Measurements from ENCODE around the gene ZNF691. TPM values are rescaled to one million over a fixed set of nuclear protein-coding genes. Genes with fewer than 3 reads are reported as not detected.

Gene ZNF691
- total RNA-seq, 4 donors from 2014 or later: 2.0 to 9.2 (median 5.5) TPM

DNA sequence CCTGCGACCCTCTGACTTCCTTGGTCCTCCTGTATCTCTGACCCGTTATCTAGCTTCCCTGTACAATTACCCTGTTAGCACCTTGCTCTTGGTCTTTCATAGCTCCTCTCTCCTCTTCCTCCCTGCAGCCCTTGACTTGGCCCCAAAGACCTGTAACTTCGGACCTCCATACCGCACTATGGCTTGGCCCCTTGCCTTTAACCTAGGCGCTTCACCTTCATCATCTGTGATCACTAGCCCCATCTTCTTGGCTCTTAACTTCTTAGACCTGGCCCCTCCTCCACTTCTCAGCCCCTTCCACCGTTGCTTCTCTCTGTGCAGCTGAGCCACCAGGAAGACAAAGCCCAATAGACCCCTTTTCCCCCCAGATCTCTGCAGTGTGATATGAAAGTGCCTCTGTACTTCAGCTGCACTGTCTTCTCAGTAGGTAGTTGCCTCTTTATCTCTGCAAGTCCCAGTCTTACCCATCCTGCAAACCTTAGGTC, 740 bp downstream of the ZNF691 start:
- TF ChIP-seq POLR2A (IDR thresholded peaks at IDR 0.05): no peak
- TF ChIP-seq, protein P1, sequence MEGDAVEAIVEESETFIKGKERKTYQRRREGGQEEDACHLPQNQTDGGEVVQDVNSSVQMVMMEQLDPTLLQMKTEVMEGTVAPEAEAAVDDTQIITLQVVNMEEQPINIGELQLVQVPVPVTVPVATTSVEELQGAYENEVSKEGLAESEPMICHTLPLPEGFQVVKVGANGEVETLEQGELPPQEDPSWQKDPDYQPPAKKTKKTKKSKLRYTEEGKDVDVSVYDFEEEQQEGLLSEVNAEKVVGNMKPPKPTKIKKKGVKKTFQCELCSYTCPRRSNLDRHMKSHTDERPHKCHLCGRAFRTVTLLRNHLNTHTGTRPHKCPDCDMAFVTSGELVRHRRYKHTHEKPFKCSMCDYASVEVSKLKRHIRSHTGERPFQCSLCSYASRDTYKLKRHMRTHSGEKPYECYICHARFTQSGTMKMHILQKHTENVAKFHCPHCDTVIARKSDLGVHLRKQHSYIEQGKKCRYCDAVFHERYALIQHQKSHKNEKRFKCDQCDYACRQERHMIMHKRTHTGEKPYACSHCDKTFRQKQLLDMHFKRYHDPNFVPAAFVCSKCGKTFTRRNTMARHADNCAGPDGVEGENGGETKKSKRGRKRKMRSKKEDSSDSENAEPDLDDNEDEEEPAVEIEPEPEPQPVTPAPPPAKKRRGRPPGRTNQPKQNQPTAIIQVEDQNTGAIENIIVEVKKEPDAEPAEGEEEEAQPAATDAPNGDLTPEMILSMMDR (IDR thresholded peaks at IDR 0.05): no peak
- Histone ChIP-seq H3K9me3 (peaks cover 0 to 8% (median 0%) of the 10 kb centered on the region in 3 donors), H3K27me3 (no peaks in the 10 kb centered on the region), H3K36me3 (peaks cover 4 to 48% (median 8%) of the 10 kb centered on the region in 3 donors), H3K4me3 (peak overlapping the region; percentile 77 to 96 (median 86)), H3K27ac (peak overlapping the region in 3 of 4 donors; percentile 87 to 90 (median 89)), H3K4me1 (peaks cover 6 to 24% (median 12%) of the 10 kb centered on the region in 3 donors)
- no peak for DNase-seq
- 7 to 8% methylated on average over 6 of the region's 6 CpGs for WGBS, 2 donors
- intact Hi-C loops (cut with DNase I): no loop called here

DNA sequence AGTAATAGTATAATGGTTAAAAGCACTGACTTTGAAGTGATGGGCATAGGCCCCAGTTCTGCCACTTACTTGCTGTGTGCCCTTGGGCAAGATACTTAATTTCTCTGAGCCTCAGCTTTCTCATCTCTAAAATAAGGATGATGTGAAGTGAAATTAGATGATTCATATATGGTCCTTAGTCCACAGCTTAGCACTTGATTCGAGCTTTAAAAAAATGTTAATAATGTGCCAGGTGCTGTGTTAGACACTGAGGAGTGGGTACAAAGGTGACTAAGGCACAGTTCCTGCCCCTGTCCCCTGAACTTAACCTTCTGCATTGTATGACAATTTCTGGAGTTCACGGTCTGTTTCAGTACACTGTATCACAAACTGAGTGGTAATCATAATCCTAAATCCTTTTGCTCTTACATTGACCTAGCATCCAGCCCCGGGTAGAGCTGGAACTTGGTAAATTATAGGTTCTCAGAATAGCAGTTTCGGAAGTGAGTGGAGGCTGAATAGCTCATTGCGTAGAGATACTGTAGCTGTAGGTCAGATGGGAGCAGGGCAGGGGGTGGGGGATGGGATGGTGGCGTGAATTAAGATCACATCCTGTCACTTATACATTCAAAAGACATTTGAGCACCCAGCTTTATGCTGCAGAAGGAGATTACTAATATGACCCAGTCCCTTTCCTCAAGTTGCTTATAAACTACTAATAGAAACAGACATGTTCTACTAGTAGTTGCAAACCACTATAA, 1.5 kb downstream of the ZNF691 start:
- WGBS, 2 donors: 60% methylated on average over 5 to 6 of the region's 6 CpGs

DNA sequence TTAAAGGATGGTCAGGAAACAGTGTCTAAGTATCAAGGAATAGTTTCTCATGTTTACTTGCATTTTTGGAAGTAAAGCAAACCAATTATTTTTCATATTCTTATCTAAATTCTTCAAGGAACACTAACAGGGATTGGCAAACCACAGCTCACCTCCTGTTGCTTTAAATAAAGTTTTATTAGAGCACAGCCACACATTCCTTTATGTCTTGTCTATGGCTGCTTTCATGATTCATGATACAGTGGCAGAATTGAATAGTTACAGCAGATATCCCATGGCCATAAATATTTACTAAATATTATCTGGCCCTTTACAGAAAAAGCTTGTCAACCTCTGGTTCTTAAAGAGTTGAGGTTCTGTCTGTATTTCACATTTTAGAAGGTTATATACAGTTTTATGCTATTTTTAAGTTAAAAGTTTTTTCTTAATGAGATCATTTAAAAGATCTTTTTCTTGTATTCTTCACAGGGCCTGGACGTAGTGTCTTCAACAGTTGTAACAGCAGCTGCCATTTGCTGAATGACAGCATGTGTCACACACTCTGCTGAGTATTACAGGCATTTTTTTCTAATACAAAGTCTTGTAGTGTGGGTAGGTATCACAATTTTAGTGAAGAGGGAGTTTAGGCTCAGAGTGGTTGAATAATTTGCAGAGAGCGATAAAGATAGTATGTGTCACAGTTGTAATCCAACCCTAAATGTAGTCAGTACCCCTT, 2.6 kb downstream of the ZNF691 start:
- Histone ChIP-seq H3K27ac (no peak overlapping the region), H3K36me3 (peaks cover 4 to 38% (median 8%) of the 10 kb centered on the region in 3 donors), H3K27me3 (no peaks in the 10 kb centered on the region), H3K9me3 (peaks cover 0 to 8% (median 0%) of the 10 kb centered on the region in 3 donors), H3K4me1 (peaks cover 6 to 24% (median 12%) of the 10 kb centered on the region in 3 donors), H3K4me3 (no peak overlapping the region)
- TF ChIP-seq POLR2A (IDR thresholded peaks at IDR 0.05): no peak
- TF ChIP-seq, protein P1 (IDR thresholded peaks at IDR 0.05): no peak
- intact Hi-C loops (cut with DNase I): no loop called here
- no peak for DNase-seq
- 95 to 96% methylated on average over 2 of the region's 2 CpGs for WGBS, 2 donors

More for the DNA sequence above, 1.5 kb downstream of the ZNF691 start:
- Histone ChIP-seq H3K4me1 (peaks cover 6 to 24% (median 12%) of the 10 kb centered on the region in 3 donors), H3K36me3 (peaks cover 4 to 44% (median 8%) of the 10 kb centered on the region in 3 donors), H3K9me3 (peaks cover 0 to 8% (median 0%) of the 10 kb centered on the region in 3 donors), H3K27me3 (no peaks in the 10 kb centered on the region), H3K27ac (no peak overlapping the region), H3K4me3 (peak overlapping the region in 1 of 4 donors; percentile 96)
- DNase-seq: no peak
- intact Hi-C loops (cut with DNase I): no loop called here
- no peak for TF ChIP-seq POLR2A (IDR thresholded peaks at IDR 0.05)
- TF ChIP-seq, protein P1 (IDR thresholded peaks at IDR 0.05): no peak

DNA sequence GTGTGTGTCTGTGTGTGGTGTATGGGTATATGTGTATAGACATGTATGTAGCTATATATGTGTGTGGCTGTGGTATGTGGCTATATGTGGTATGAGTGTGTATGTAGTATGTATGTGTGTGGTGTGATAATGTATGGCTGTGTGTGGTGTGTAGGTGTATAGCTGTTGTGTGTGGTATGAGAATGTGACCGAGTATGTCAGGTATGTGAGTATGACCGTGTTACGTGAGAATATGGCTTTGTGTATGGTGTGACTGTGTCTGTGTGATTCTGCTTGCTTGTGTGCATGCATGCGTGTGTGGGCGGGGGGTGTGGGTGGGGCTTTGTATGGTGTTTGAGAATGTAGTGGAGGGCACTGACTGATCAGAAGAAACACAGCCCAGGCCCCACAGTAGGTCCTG, 3.5 kb downstream of the ZNF691 start:
- H3K27ac ChIP-seq: no peak overlapping the region
- DNase-seq: no peak
- H3K27me3 ChIP-seq: no peaks in the 10 kb centered on the region
- peaks cover 0 to 8% (median 0%) of the 10 kb centered on the region in 3 donors for H3K9me3 ChIP-seq
- TF ChIP-seq, protein P1 (IDR thresholded peaks at IDR 0.05): no peak
- no peak for TF ChIP-seq POLR2A (IDR thresholded peaks at IDR 0.05)
- 93 to 100% methylated on average over 4 to 5 of the region's 5 CpGs for WGBS, 2 donors
- peaks cover 6 to 24% (median 12%) of the 10 kb centered on the region in 3 donors for H3K4me1 ChIP-seq
- peaks cover 4 to 38% (median 8%) of the 10 kb centered on the region in 3 donors for H3K36me3 ChIP-seq
- intact Hi-C loops (cut with DNase I): no loop called here
- H3K4me3 ChIP-seq: no peak overlapping the region

Measured in esophagus squamous epithelium (tissue), 5 donors.